B cell (primary cell): ENCODE measurements around the gene LHX6. TPM values are rescaled to one million over a fixed set of nuclear protein-coding genes. Genes with fewer than 3 reads are reported as not detected.

ENCODE experiments used
- ATAC-seq: fragments of 200-7000 bp; cut with Tn5 transposase; one replicate; pipeline ENCODE4 v1.10.0; 2021; ENCODE audit warnings: low read depth, mild to moderate bottlenecking, moderate number of reproducible peaks, moderate library complexity
- CTCF ChIA-PET: fragments of 350-600 bp; sonication (Branson Sonifier 250); formaldehyde crosslinking; loops from one replicate; lab custom pipeline; 2021; ENCODE audit warnings: antibody characterized with exemption, inconsistent platforms; lab: Charles Lee
- POLR2A ChIA-PET: fragments of 350-600 bp; sonication (Branson Sonifier 250); formaldehyde crosslinking; loops from one replicate; lab custom pipeline; 2021; ENCODE audit warnings: antibody characterized with exemption; lab: Charles Lee
- DNase-seq: peaks from one replicate; pipeline ENCODE4 v3.0.0; 2013
- H2AFZ ChIP-seq: 2 replicates; pipeline ENCODE4 v1.6.1; 2012; ENCODE audit warnings: mild to moderate bottlenecking, low read depth, low read length; ENCODE audit not compliant: insufficient read depth, poor library complexity, severe bottlenecking
- H3K27ac ChIP-seq, 2 donors: 1 replicate in 1 of 2; 2 replicates in 1 of 2; pipeline ENCODE4 v1.5.1; 2012 to 2013; ENCODE audit warnings: low read length in 2 of 2, mild to moderate bottlenecking in 2 of 2, moderate library complexity in 1 of 2
- H3K27me3 ChIP-seq, 4 experiments: fragments of 200-600 bp in 1 of 4; sonication (generic) in 1 of 4; replicated peaks in 1 of 4; 1 replicate in 2 of 4; 2 replicates in 2 of 4; pipeline versions ENCODE4 v1.6.1 to v1.7.0; 2013 to 2016; ENCODE audit warnings: low read length in 3 of 4, mild to moderate bottlenecking in 2 of 4, mixed read lengths in 1 of 4, moderate library complexity in 1 of 4; ENCODE audit not compliant: insufficient read depth in 4 of 4, control insufficient read depth in 3 of 4; ENCODE audit errors: control extremely low read depth in 1 of 4
- H3K36me3 ChIP-seq, 2 experiments: replicated peaks in 1 of 2; 1 replicate in 1 of 2; 2 replicates in 1 of 2; pipeline versions ENCODE4 v1.6.1 to v1.7.1; 2013; ENCODE audit warnings: low read length in 1 of 2; ENCODE audit not compliant: insufficient read depth in 2 of 2, control insufficient read depth in 1 of 2; ENCODE audit errors: control extremely low read depth in 1 of 2, extremely low read depth in 1 of 2
- H3K4me1 ChIP-seq, 2 donors: fragments of 200-600 bp in 1 of 2; sonication (generic) in 1 of 2; 1 replicate in 1 of 2; 2 replicates in 1 of 2; pipeline versions ENCODE4 v1.5.1 to v1.6.1; 2013 to 2017; ENCODE audit warnings: low read length in 2 of 2; ENCODE audit not compliant: control insufficient read depth in 2 of 2, insufficient read depth in 2 of 2
- H3K4me2 ChIP-seq: replicated peaks from 2 replicates; pipeline ENCODE3; 2012; ENCODE audit warnings: mild to moderate bottlenecking, low read depth, low read length; ENCODE audit not compliant: poor library complexity, severe bottlenecking
- H3K4me3 ChIP-seq, 5 experiments: fragments of 200-600 bp in 1 of 5; sonication (generic) in 1 of 5; 1 replicate in 3 of 5; 2 replicates in 2 of 5; pipeline versions ENCODE4 v1.5.1 to v1.7.0; 2011 to 2016; ENCODE audit warnings: low read length in 4 of 5, mild to moderate bottlenecking in 4 of 5, low read depth in 2 of 5, control low read depth in 1 of 5, moderate library complexity in 1 of 5; ENCODE audit not compliant: insufficient read depth in 1 of 5; ENCODE audit errors: control extremely low read depth in 1 of 5, extremely low read depth in 1 of 5
- H3K79me2 ChIP-seq: fragments of 200-600 bp; sonication (generic); one replicate; pipeline ENCODE4 v1.6.0; 2016; ENCODE audit warnings: low read length; ENCODE audit not compliant: control insufficient read depth, insufficient read depth
- H3K9ac ChIP-seq: fragments of 200-600 bp; sonication (generic); 2 replicates; pipeline ENCODE4 v1.6.1; 2017; ENCODE audit warnings: mild to moderate bottlenecking, low read length, moderate library complexity
- H3K9me3 ChIP-seq, 3 donors: one replicate each; pipeline versions ENCODE4 v1.6.1 to v1.7.1; 2013; ENCODE audit warnings: low read length in 2 of 3; ENCODE audit not compliant: control insufficient read depth in 2 of 3, insufficient read depth in 1 of 3; ENCODE audit errors: control extremely low read depth in 1 of 3
- H4K20me1 ChIP-seq: 2 replicates; pipeline ENCODE4 v1.6.0; 2012; ENCODE audit warnings: mild to moderate bottlenecking, low read length; ENCODE audit not compliant: insufficient read depth, control insufficient read depth, poor library complexity, severe bottlenecking
- H3K27ac Mint-ChIP-seq: one replicate; pipeline ENCODE4 v1.8.0; 2021; ENCODE audit warnings: mixed read lengths
- H3K27me3 Mint-ChIP-seq: one replicate; pipeline ENCODE4 v1.8.0; 2021; ENCODE audit warnings: mixed read lengths
- H3K4me1 Mint-ChIP-seq: one replicate; pipeline ENCODE4 v1.8.0; 2021; ENCODE audit warnings: mixed read lengths
- H3K4me3 Mint-ChIP-seq: one replicate; pipeline ENCODE4 v1.8.0; 2021; ENCODE audit warnings: mixed read lengths
- H3K9me3 Mint-ChIP-seq: one replicate; pipeline ENCODE4 v1.8.0; 2022; ENCODE audit warnings: mixed read lengths; ENCODE audit not compliant: insufficient read depth
- EZH2 ChIP-seq: IDR thresholded peaks from 2 replicates; pipeline ENCODE4 v1.6.1; 2012; ENCODE audit warnings: borderline replicate concordance, low read depth, mild to moderate bottlenecking, moderate library complexity, low read length; ENCODE audit not compliant: insufficient read depth, poor library complexity, severe bottlenecking
- WGBS: methylation state at CpG from one replicate; pipeline ENCODE4 v1.1.5; 2013; ENCODE audit warnings: missing lambda C conversion rate; ENCODE audit not compliant: insufficient coverage; 5-methylcytosine and 5-hydroxymethylcytosine counted together
- intact Hi-C: fragments of 100-400 bp; cut with micrococcal nuclease; formaldehyde crosslinking; loops from one replicate; pipeline ENCODE4 v1.10.0; 2022
- polyA plus RNA-seq: library from polyadenylated mRNA; depleted of rRNA; stranded (reverse); fragments of >200 nt; gene quantifications from 2 replicates; pipeline ENCODE4 v1.2.3, GENCODE V29; 2012
- total RNA-seq, 2 donors: library from RNA; stranded (reverse); fragments of 120-200 nt in 1 of 2; gene quantifications; 1 replicate in 1 of 2; 2 replicates in 1 of 2; pipeline versions ENCODE4 v1.2.3 to v1.2.4, GENCODE V29; 2013 to 2022
- TF ChIP-seq, protein P1 (sequence below): fragments of 200-600 bp; IDR thresholded peaks from one replicate; pipeline ENCODE4 v1.8.0; 2022; ENCODE audit warnings: antibody characterized with exemption, mild to moderate bottlenecking

The LHX6 gene
- total and polyA plus RNA-seq, 2 donors (not counting 1 experiment from before 2014, with no cell fraction given) = 0.03 TPM; not detected in 1

DNA sequence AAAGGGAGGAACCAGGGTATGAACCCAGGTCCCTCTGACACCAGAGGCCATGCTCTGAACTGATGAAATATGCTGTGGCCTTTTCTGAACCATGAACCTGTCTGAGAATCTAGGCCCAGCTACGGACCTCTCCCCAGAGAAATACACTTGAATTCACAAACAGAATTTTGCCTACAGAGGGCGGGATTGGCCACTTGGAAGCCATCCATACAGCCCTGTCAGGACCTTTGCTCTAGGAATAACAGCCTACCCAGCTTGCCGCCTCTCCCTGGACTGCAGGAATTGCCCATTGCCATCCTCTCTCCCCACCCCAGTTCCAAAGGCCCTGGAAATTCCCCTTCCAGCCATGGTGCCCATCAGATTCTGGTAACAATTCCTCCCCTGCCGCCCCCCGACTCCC lies 42.5 kb downstream of the LHX6 start:
- WGBS = 86% methylated on average over 5 of the region's 5 CpGs
- H3K4me2 ChIP-seq = no peak overlapping the region
- CTCF ChIA-PET = interaction anchor here (1.1 kb wide), 1 partner anchor 17 kb away, joined by 3 read pairs; no protein-coding TSS in a partner anchor
- H3K27ac ChIP-seq = no peak overlapping the region
- H3K4me1 ChIP-seq = no peaks in the 10 kb centered on the region
- H3K4me3 ChIP-seq = no peak overlapping the region
- no peak overlapping the region for H3K9ac ChIP-seq
- Mint-ChIP-seq H3K27me3 (peaks cover 12% of the 10 kb centered on the region), H3K4me3 (no peak overlapping the region), H3K9me3 (no peaks in the 10 kb centered on the region), H3K4me1 (no peaks in the 10 kb centered on the region), H3K27ac (no peak overlapping the region)
- no peak overlapping the region for H2AFZ ChIP-seq
- no peaks in the 10 kb centered on the region for H3K9me3 ChIP-seq
- intact Hi-C loops = no loop called here
- POLR2A ChIA-PET = no interaction called here
- H3K36me3 ChIP-seq = no peaks in the 10 kb centered on the region
- DNase-seq (no peak), ATAC-seq (no peak)
- TF ChIP-seq, protein P1, sequence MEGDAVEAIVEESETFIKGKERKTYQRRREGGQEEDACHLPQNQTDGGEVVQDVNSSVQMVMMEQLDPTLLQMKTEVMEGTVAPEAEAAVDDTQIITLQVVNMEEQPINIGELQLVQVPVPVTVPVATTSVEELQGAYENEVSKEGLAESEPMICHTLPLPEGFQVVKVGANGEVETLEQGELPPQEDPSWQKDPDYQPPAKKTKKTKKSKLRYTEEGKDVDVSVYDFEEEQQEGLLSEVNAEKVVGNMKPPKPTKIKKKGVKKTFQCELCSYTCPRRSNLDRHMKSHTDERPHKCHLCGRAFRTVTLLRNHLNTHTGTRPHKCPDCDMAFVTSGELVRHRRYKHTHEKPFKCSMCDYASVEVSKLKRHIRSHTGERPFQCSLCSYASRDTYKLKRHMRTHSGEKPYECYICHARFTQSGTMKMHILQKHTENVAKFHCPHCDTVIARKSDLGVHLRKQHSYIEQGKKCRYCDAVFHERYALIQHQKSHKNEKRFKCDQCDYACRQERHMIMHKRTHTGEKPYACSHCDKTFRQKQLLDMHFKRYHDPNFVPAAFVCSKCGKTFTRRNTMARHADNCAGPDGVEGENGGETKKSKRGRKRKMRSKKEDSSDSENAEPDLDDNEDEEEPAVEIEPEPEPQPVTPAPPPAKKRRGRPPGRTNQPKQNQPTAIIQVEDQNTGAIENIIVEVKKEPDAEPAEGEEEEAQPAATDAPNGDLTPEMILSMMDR = no peak
- no peak for TF ChIP-seq EZH2
- no peaks in the 10 kb centered on the region for H4K20me1 ChIP-seq
- H3K79me2 ChIP-seq = no peaks in the 10 kb centered on the region
- peaks cover 0 to 3% (median 0%) of the 10 kb centered on the region in 4 experiments for H3K27me3 ChIP-seq

DNA sequence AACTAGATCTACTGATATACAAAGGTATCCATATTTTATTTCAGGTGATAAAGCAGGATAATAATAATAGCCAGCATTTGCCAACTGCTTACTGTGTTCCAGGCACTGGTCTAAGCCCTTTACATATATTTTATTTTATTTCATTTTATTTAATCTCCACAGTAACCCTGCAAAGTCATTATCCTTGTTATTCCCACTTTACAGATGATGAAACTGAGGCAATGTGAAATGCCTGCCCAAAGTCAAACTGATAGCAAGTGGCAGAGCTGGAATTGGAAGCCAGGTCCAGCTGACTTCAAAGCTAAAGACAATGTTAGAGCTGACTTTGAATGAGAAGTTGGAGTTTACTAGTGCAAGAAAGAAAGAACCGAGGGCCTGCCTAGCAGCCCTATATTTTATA lies 44.2 kb downstream of the LHX6 start:
- no CpG with 5 or more reads among the region's 1 CpG for WGBS
- no peaks in the 10 kb centered on the region for H3K9me3 Mint-ChIP-seq
- no peaks in the 10 kb centered on the region for H3K4me1 Mint-ChIP-seq

More for the DNA sequence above, 44.2 kb downstream of the LHX6 start:
- DNase-seq = no peak
- H3K4me3 ChIP-seq = no peak overlapping the region
- H3K27ac ChIP-seq = no peak overlapping the region
- H3K4me1 ChIP-seq = no peaks in the 10 kb centered on the region
- no peak overlapping the region for H3K4me2 ChIP-seq
- H3K9me3 ChIP-seq = no peaks in the 10 kb centered on the region
- H3K36me3 ChIP-seq = no peaks in the 10 kb centered on the region
- no peaks in the 10 kb centered on the region for H3K79me2 ChIP-seq
- POLR2A ChIA-PET = no interaction called here
- H2AFZ ChIP-seq = no peak overlapping the region
- intact Hi-C loops = no loop called here
- H3K27me3 ChIP-seq = peaks cover 0 to 3% (median 0%) of the 10 kb centered on the region in 4 experiments
- Mint-ChIP-seq H3K27ac (no peak overlapping the region), H3K4me3 (no peak overlapping the region), H3K27me3 (peaks cover 23% of the 10 kb centered on the region)
- H4K20me1 ChIP-seq = no peaks in the 10 kb centered on the region
- TF ChIP-seq EZH2 = no peak
- TF ChIP-seq, protein P1 = no peak
- H3K9ac ChIP-seq = no peak overlapping the region
- CTCF ChIA-PET = no interaction called here
- ATAC-seq = no peak
